HG02763 (cell line): ENCODE data around the gene ANAPC13.
A peak's percentile ranks its signal among the peaks of the same experiment; 100 is the strongest.

Experiments
- ATAC-seq: cut with Tn5 transposase; IDR thresholded peaks from one replicate; pipeline ENCODE4 v1.9.1; 2021; ENCODE audit warnings: mild to moderate bottlenecking, moderate library complexity; ENCODE audit not compliant: unreplicated experiment

Gene ANAPC13

GRCh38 chr3:134485718-134486576, at the start of gene ANAPC13, which contains the start of gene CEP63:
Gene ANAPC13, minus strand, starts transcription at chr3:134485985. Its CDS starts 3,081 bp downstream, at chr3:134482904.
Gene CEP63, plus strand, starts transcription at chr3:134486057. Its CDS starts 9,264 bp downstream, at chr3:134495321.
- peak; percentile 81 for ATAC-seq

GRCh38 chr3:134535186-134535970, 49.6 kb upstream of the ANAPC13 start:
- ATAC-seq: no peak

- ATAC-seq: no peak
Measured at GRCh38 chr3:134533493-134533892, 47.7 kb upstream of the ANAPC13 start.

- no peak for ATAC-seq
Measured at GRCh38 chr3:134527538-134528186, 41.9 kb upstream of the ANAPC13 start.

GRCh38 chr3:134527037-134527436, 41.3 kb upstream of the ANAPC13 start:
- ATAC-seq: no peak

- no peak for ATAC-seq
Measured at GRCh38 chr3:134526319-134526718, 40.5 kb upstream of the ANAPC13 start.

GRCh38 chr3:134525293-134525692, 39.5 kb upstream of the ANAPC13 start:
- no peak for ATAC-seq

- no peak for ATAC-seq
Measured at GRCh38 chr3:134522541-134522940, 36.8 kb upstream of the ANAPC13 start.

GRCh38 chr3:134517791-134518190, 32.0 kb upstream of the ANAPC13 start:
- no peak for ATAC-seq

GRCh38 chr3:134516905-134517304, 31.1 kb upstream of the ANAPC13 start:
- no peak for ATAC-seq

GRCh38 chr3:134511500-134511899, 25.7 kb upstream of the ANAPC13 start:
- ATAC-seq: no peak

GRCh38 chr3:134505485-134505884, 19.7 kb upstream of the ANAPC13 start:
- ATAC-seq: no peak

- no peak for ATAC-seq
Measured at GRCh38 chr3:134504132-134504531, 18.3 kb upstream of the ANAPC13 start.

GRCh38 chr3:134503266-134503665, 17.5 kb upstream of the ANAPC13 start:
- no peak for ATAC-seq

GRCh38 chr3:134496471-134497071, 10.8 kb upstream of the ANAPC13 start:
- no peak for ATAC-seq

GRCh38 chr3:134495980-134496379, 10.2 kb upstream of the ANAPC13 start:
- no peak for ATAC-seq

- no peak for ATAC-seq
Measured at GRCh38 chr3:134494495-134494894, 8.7 kb upstream of the ANAPC13 start.

GRCh38 chr3:134487406-134487805, 1.6 kb upstream of the ANAPC13 start:
- no peak for ATAC-seq

GRCh38 chr3:134486577-134487041, 824 bp upstream of the ANAPC13 start:
- ATAC-seq: peak; percentile 14

- peak; percentile 11 for ATAC-seq
Measured at GRCh38 chr3:134485075-134485717, 589 bp downstream of the ANAPC13 start.
